ENCODE measurements around the gene CAPN8. TPM values are rescaled to one million over a fixed set of nuclear protein-coding genes. Genes with fewer than 3 reads are reported as not detected.

CAPN8 gene
- total and polyA plus RNA-seq, 2 donors, result 1.6 to 11.9 TPM

GRCh38 chr1:223683586-223684487, 18.3 kb upstream of the CAPN8 start:
- Histone ChIP-seq H3K4me3 (ENCODE audit: low read depth, low read length) (no peak overlapping the region), H3K36me3 (ENCODE audit: insufficient read depth) (no peaks in the 10 kb centered on the region), H3K27ac (ENCODE audit: low read depth) (no peak overlapping the region), H3K4me1 (ENCODE audit: insufficient read depth) (no peaks in the 10 kb centered on the region)
- no peak for DNase-seq (ENCODE audit: extremely low spot score)
- 62% methylated on average over 9 of the region's 9 CpGs for WGBS

GRCh38 chr1:223682502-223682901, 17.0 kb upstream of the CAPN8 start:
- DNase-seq (ENCODE audit: extremely low spot score), result no peak
- H3K4me1 ChIP-seq (ENCODE audit: insufficient read depth), result no peaks in the 10 kb centered on the region
- H3K36me3 ChIP-seq (ENCODE audit: insufficient read depth), result no peaks in the 10 kb centered on the region
- no peak overlapping the region for H3K4me3 ChIP-seq (ENCODE audit: low read depth, low read length)
- WGBS, result 84% methylated on average over 3 of the region's 3 CpGs
- no peak overlapping the region for H3K27ac ChIP-seq (ENCODE audit: low read depth)

- no peak for DNase-seq (ENCODE audit: extremely low spot score)
- H3K27ac ChIP-seq (ENCODE audit: low read depth), result no peak overlapping the region
- 94% methylated on average over 2 of the region's 2 CpGs for WGBS
- H3K4me1 ChIP-seq (ENCODE audit: insufficient read depth), result no peaks in the 10 kb centered on the region
- no peaks in the 10 kb centered on the region for H3K36me3 ChIP-seq (ENCODE audit: insufficient read depth)
- H3K4me3 ChIP-seq (ENCODE audit: low read depth, low read length), result no peak overlapping the region
Measured at GRCh38 chr1:223680188-223680587, 14.7 kb upstream of the CAPN8 start.

- DNase-seq (ENCODE audit: extremely low spot score), result no peak
- Histone ChIP-seq H3K27ac (ENCODE audit: low read depth) (no peak overlapping the region), H3K4me1 (ENCODE audit: insufficient read depth) (no peaks in the 10 kb centered on the region), H3K36me3 (ENCODE audit: insufficient read depth) (no peaks in the 10 kb centered on the region), H3K4me3 (ENCODE audit: low read depth, low read length) (no peak overlapping the region)
- WGBS, result 80% methylated on average over 6 of the region's 6 CpGs
Measured at GRCh38 chr1:223678841-223679240, 13.3 kb upstream of the CAPN8 start.

GRCh38 chr1:223674119-223674890, 8.8 kb upstream of the CAPN8 start:
- Histone ChIP-seq H3K36me3 (ENCODE audit: insufficient read depth) (no peaks in the 10 kb centered on the region), H3K4me1 (ENCODE audit: insufficient read depth) (no peaks in the 10 kb centered on the region), H3K4me3 (ENCODE audit: low read depth, low read length) (no peak overlapping the region), H3K27ac (ENCODE audit: low read depth) (no peak overlapping the region)
- DNase-seq (ENCODE audit: extremely low spot score), result no peak
- 75% methylated on average over 5 of the region's 5 CpGs for WGBS

- DNase-seq (ENCODE audit: extremely low spot score), result no peak
- no peaks in the 10 kb centered on the region for H3K4me1 ChIP-seq (ENCODE audit: insufficient read depth)
- no peaks in the 10 kb centered on the region for H3K36me3 ChIP-seq (ENCODE audit: insufficient read depth)
- no peak overlapping the region for H3K4me3 ChIP-seq (ENCODE audit: low read depth, low read length)
- WGBS, result 68% methylated on average over 7 of the region's 7 CpGs
- no peak overlapping the region for H3K27ac ChIP-seq (ENCODE audit: low read depth)
Measured at GRCh38 chr1:223670458-223671159, 5.1 kb upstream of the CAPN8 start.

GRCh38 chr1:223669003-223669795, 3.7 kb upstream of the CAPN8 start:
- WGBS, result 61% methylated on average over 6 of the region's 6 CpGs
- Histone ChIP-seq H3K4me3 (ENCODE audit: low read depth, low read length) (no peak overlapping the region), H3K27ac (ENCODE audit: low read depth) (no peak overlapping the region), H3K4me1 (ENCODE audit: insufficient read depth) (no peaks in the 10 kb centered on the region), H3K36me3 (ENCODE audit: insufficient read depth) (no peaks in the 10 kb centered on the region)
- DNase-seq (ENCODE audit: extremely low spot score), result no peak

- Histone ChIP-seq H3K36me3 (ENCODE audit: insufficient read depth) (no peaks in the 10 kb centered on the region), H3K4me3 (ENCODE audit: low read depth, low read length) (no peak overlapping the region), H3K27ac (ENCODE audit: low read depth) (no peak overlapping the region), H3K4me1 (ENCODE audit: insufficient read depth) (no peaks in the 10 kb centered on the region)
- 91% methylated on average over 3 of the region's 3 CpGs for WGBS
- DNase-seq (ENCODE audit: extremely low spot score), result no peak
Measured at GRCh38 chr1:223667484-223668182, 2.1 kb upstream of the CAPN8 start.

GRCh38 chr1:223664106-223664505, 1.4 kb downstream of the CAPN8 start:
- no peaks in the 10 kb centered on the region for H3K36me3 ChIP-seq (ENCODE audit: insufficient read depth)
- no peak for DNase-seq (ENCODE audit: extremely low spot score)
- no peak overlapping the region for H3K27ac ChIP-seq (ENCODE audit: low read depth)
- WGBS, result 75% methylated on average over 5 of the region's 5 CpGs
- no peak overlapping the region for H3K4me3 ChIP-seq (ENCODE audit: low read depth, low read length)
- no peaks in the 10 kb centered on the region for H3K4me1 ChIP-seq (ENCODE audit: insufficient read depth)

- H3K36me3 ChIP-seq (ENCODE audit: insufficient read depth), result no peaks in the 10 kb centered on the region
- 58% methylated on average over 5 of the region's 5 CpGs for WGBS
- H3K4me1 ChIP-seq (ENCODE audit: insufficient read depth), result no peaks in the 10 kb centered on the region
- no peak overlapping the region for H3K27ac ChIP-seq (ENCODE audit: low read depth)
- DNase-seq (ENCODE audit: extremely low spot score), result no peak
- no peak overlapping the region for H3K4me3 ChIP-seq (ENCODE audit: low read depth, low read length)
Measured at GRCh38 chr1:223662943-223663342, 2.6 kb downstream of the CAPN8 start.

GRCh38 chr1:223659711-223660110, 5.8 kb downstream of the CAPN8 start:
- no peak overlapping the region for H3K27ac ChIP-seq (ENCODE audit: low read depth)
- no peaks in the 10 kb centered on the region for H3K36me3 ChIP-seq (ENCODE audit: insufficient read depth)
- DNase-seq (ENCODE audit: extremely low spot score), result no peak
- no peaks in the 10 kb centered on the region for H3K4me1 ChIP-seq (ENCODE audit: insufficient read depth)
- 85% methylated on average over 4 of the region's 4 CpGs for WGBS
- H3K4me3 ChIP-seq (ENCODE audit: low read depth, low read length), result no peak overlapping the region

GRCh38 chr1:223657978-223658377, 7.5 kb downstream of the CAPN8 start:
- Histone ChIP-seq H3K27ac (ENCODE audit: low read depth) (no peak overlapping the region), H3K36me3 (ENCODE audit: insufficient read depth) (no peaks in the 10 kb centered on the region), H3K4me3 (ENCODE audit: low read depth, low read length) (no peak overlapping the region), H3K4me1 (ENCODE audit: insufficient read depth) (no peaks in the 10 kb centered on the region)
- 79% methylated on average over 1 of the region's 1 CpG for WGBS
- DNase-seq (ENCODE audit: extremely low spot score), result no peak

Measured in urinary bladder (tissue), 4 donors.